GM21723 (cell line): Measurements from ENCODE around the gene PALS1.
"Not testable (repeated sequence)": the region's sequence is repeated elsewhere in the genome, so short reads cannot be mapped to it uniquely, and the experiment has no call there.

ENCODE experiments used
- ATAC-seq: cut with Tn5 transposase; IDR thresholded peaks from one replicate; pipeline ENCODE4 v1.9.1; 2021; ENCODE audit warnings: mild to moderate bottlenecking, moderate library complexity; ENCODE audit not compliant: unreplicated experiment

Gene PALS1

GRCh38 chr14:67253076-67253635 is 11.9 kb downstream of the PALS1 start:
- ATAC-seq = no peak

GRCh38 chr14:67257906-67258305 is 16.7 kb downstream of the PALS1 start:
- ATAC-seq = no peak

- ATAC-seq = no peak
Observed at GRCh38 chr14:67260965-67261364, 19.7 kb downstream of the PALS1 start.

GRCh38 chr14:67263499-67264149 is 22.4 kb downstream of the PALS1 start:
- ATAC-seq = no peak

- ATAC-seq = no peak
Observed at GRCh38 chr14:67265131-67265530, 23.9 kb downstream of the PALS1 start.

- no peak for ATAC-seq
Observed at GRCh38 chr14:67267576-67268328, 26.5 kb downstream of the PALS1 start.

- ATAC-seq = no peak
Observed at GRCh38 chr14:67268426-67269150, 27.4 kb downstream of the PALS1 start.

- no peak for ATAC-seq
Observed at GRCh38 chr14:67269298-67270060, 28.2 kb downstream of the PALS1 start.

GRCh38 chr14:67270145-67270753 is 29.0 kb downstream of the PALS1 start:
- ATAC-seq = no peak

GRCh38 chr14:67270933-67271332 is 29.7 kb downstream of the PALS1 start:
- ATAC-seq = no peak

- ATAC-seq = not testable (repeated sequence)
Observed at GRCh38 chr14:67273281-67273680, 32.0 kb downstream of the PALS1 start.

- no peak for ATAC-seq
Observed at GRCh38 chr14:67276131-67276530, 34.9 kb downstream of the PALS1 start.

- no peak for ATAC-seq
Observed at GRCh38 chr14:67280506-67280905, 39.3 kb downstream of the PALS1 start.

GRCh38 chr14:67285876-67286452 is 44.7 kb downstream of the PALS1 start:
- no peak for ATAC-seq
